Endothelial cell of umbilical vein (primary cell): ENCODE results near the gene MUC7. TPM values are rescaled to one million over a fixed set of nuclear protein-coding genes. Genes with fewer than 3 reads are reported as not detected.

Source experiments
- BruUV-seq: library from RNA; stranded (reverse); fragments of 400-500 nt; replicated peaks from 2 replicates; lab custom pipeline; 2021; lab: Mats Ljungman, UMichigan
- CTCF ChIA-PET: fragments of 300-600, 350-600 bp; sonication (Branson Sonifier 250); formaldehyde crosslinking; loops from one replicate; lab custom pipeline; 2021; ENCODE audit warnings: antibody characterized with exemption, inconsistent platforms; lab: Charles Lee
- POLR2A ChIA-PET: fragments of 300-600, 350-600 bp; sonication (Branson Sonifier 250); formaldehyde crosslinking; loops from one replicate; lab custom pipeline; 2021; ENCODE audit warnings: antibody characterized with exemption, inconsistent platforms; lab: Charles Lee
- DNase-seq: peaks from one replicate; pipeline ENCODE4 v3.0.0-alpha.2; 2011; ENCODE audit warnings: low read depth, low spot score
- FAIRE-seq: peaks from 2 replicates; lab custom pipeline; 2011; peaks lifted over from hg19 to GRCh38; lab: Jason Lieb, UNC
- H2AFZ ChIP-seq: 2 replicates; pipeline ENCODE4 v1.6.0; 2012; ENCODE audit warnings: low read depth, low read length, control low read depth, inconsistent platforms
- H3K27ac ChIP-seq: 2 replicates; pipeline ENCODE4 v1.5.1; 2011; ENCODE audit warnings: low read depth, mild to moderate bottlenecking, control low read depth, low read length, moderate library complexity; ENCODE audit not compliant: insufficient read depth
- H3K27me3 ChIP-seq, 2 experiments: 2 replicates each; pipeline versions ENCODE4 v1.6.0 to v1.6.1; 2011; ENCODE audit warnings: low read length in 2 of 2, mixed read lengths in 1 of 2; ENCODE audit not compliant: control insufficient read depth in 2 of 2, insufficient read depth in 2 of 2
- H3K36me3 ChIP-seq, 2 experiments: 2 replicates in 1 of 2; 3 replicates in 1 of 2; pipeline ENCODE4 v1.5.1; 2011; ENCODE audit warnings: low read length in 2 of 2, mild to moderate bottlenecking in 1 of 2, moderate library complexity in 1 of 2; ENCODE audit not compliant: control insufficient read depth in 2 of 2, insufficient read depth in 2 of 2; ENCODE audit errors: extremely low read depth in 1 of 2
- H3K4me1 ChIP-seq: 3 replicates; pipeline ENCODE4 v1.5.1; 2011; ENCODE audit warnings: mild to moderate bottlenecking, low read length; ENCODE audit not compliant: control insufficient read depth, insufficient read depth; ENCODE audit errors: extremely low read depth
- H3K4me2 ChIP-seq: 2 replicates; pipeline ENCODE4 v1.6.1; 2011; ENCODE audit warnings: low read length, control low read depth, mixed read lengths; ENCODE audit not compliant: insufficient read depth
- H3K4me3 ChIP-seq, 3 experiments: fragments of 200-600 bp in 1 of 3; sonication (generic), shearing (Covaris generic) in 1 of 3; replicated peaks in 1 of 3; 2 replicates each; pipeline ENCODE4 v1.5.1; 2011 to 2016; ENCODE audit warnings: control low read depth in 3 of 3, low read length in 3 of 3, mild to moderate bottlenecking in 2 of 3, inconsistent platforms in 1 of 3, low read depth in 1 of 3, moderate library complexity in 1 of 3; ENCODE audit not compliant: insufficient read depth in 1 of 3
- H3K79me2 ChIP-seq: 2 replicates; pipeline ENCODE4 v1.6.0; 2012; ENCODE audit warnings: low read length, inconsistent platforms; ENCODE audit not compliant: control insufficient read depth, insufficient read depth
- H3K9ac ChIP-seq: replicated peaks from 2 replicates; pipeline ENCODE3; 2011; ENCODE audit warnings: low read length, control low read depth; ENCODE audit not compliant: insufficient read depth; ENCODE audit errors: extremely low read depth
- H3K9me1 ChIP-seq: replicated peaks from 3 replicates; pipeline ENCODE4 v1.6.0; 2011; ENCODE audit warnings: mild to moderate bottlenecking, low read length; ENCODE audit not compliant: control insufficient read depth, insufficient read depth; ENCODE audit errors: extremely low read depth
- H3K9me3 ChIP-seq: replicated peaks from 2 replicates; pipeline ENCODE4 v1.5.1; 2012; ENCODE audit warnings: low read length, inconsistent platforms; ENCODE audit not compliant: control insufficient read depth, insufficient read depth
- H4K20me1 ChIP-seq: replicated peaks from 2 replicates; pipeline ENCODE3; 2011; ENCODE audit warnings: mild to moderate bottlenecking, low read length; ENCODE audit not compliant: control insufficient read depth, insufficient read depth; ENCODE audit errors: extremely low read depth
- CTCF ChIP-seq, 2 donors: IDR thresholded peaks; 1 replicate in 1 of 2; 2 replicates in 1 of 2; pipeline ENCODE4 v1.5.1; 2011; ENCODE audit warnings: low read length in 2 of 2, mild to moderate bottlenecking in 2 of 2, moderate library complexity in 2 of 2, control low read depth in 1 of 2, inconsistent platforms in 1 of 2, low read depth in 1 of 2; ENCODE audit not compliant: insufficient read depth in 1 of 2; ENCODE audit errors: extremely low read depth in 1 of 2
- EZH2 ChIP-seq: IDR thresholded peaks from 2 replicates; pipeline ENCODE4 v1.6.1; 2012; ENCODE audit warnings: borderline replicate concordance, low read depth, mild to moderate bottlenecking, moderate library complexity, low read length, inconsistent platforms; ENCODE audit not compliant: severe bottlenecking
- FOS ChIP-seq: IDR thresholded peaks from 2 replicates; pipeline ENCODE4 v1.6.1; 2011; ENCODE audit warnings: mild to moderate bottlenecking, low read length, moderate library complexity, borderline replicate concordance; ENCODE audit not compliant: insufficient read depth
- GATA2 ChIP-seq: IDR thresholded peaks from 2 replicates; pipeline ENCODE4 v1.7.0; 2011; ENCODE audit warnings: low read depth, mild to moderate bottlenecking, moderate library complexity, mixed read lengths, low read length; ENCODE audit not compliant: insufficient read length, insufficient read depth
- JUN ChIP-seq: IDR thresholded peaks from 2 replicates; pipeline ENCODE4 v1.6.1; 2011; ENCODE audit warnings: borderline replicate concordance, low read depth; ENCODE audit not compliant: insufficient read length, insufficient read depth
- MYC ChIP-seq: IDR thresholded peaks from one replicate; pipeline ENCODE4 v1.6.1; 2011; ENCODE audit warnings: mild to moderate bottlenecking, low read depth, low read length
- POLR2A ChIP-seq: IDR thresholded peaks from 2 replicates; pipeline ENCODE4 v1.6.1; 2012; ENCODE audit warnings: low read depth, mild to moderate bottlenecking, control low read depth, low read length
- POLR2AphosphoS5 ChIP-seq: IDR thresholded peaks from 2 replicates; pipeline ENCODE4 v1.6.1; 2012; ENCODE audit warnings: low read depth, mild to moderate bottlenecking, control low read depth, low read length, moderate library complexity; ENCODE audit not compliant: insufficient read depth
- dilution Hi-C: fragments of 300-500 bp; cut with MboI; formaldehyde crosslinking; loops from one replicate; pipeline ENCODE4 v1.15.0; 2019; ENCODE audit warnings: low sequenced_read_pairs; ENCODE audit not compliant: extremely low pct_ligation_motif_present
- intact Hi-C: fragments of 100-400 bp; cut with micrococcal nuclease; formaldehyde crosslinking; loops from one replicate; pipeline ENCODE4 v1.10.0; 2022
- polyA plus RNA-seq, 4 experiments: library from polyadenylated mRNA; depleted of rRNA in 3 of 4; stranded (reverse) in 3 of 4; unstranded in 1 of 4; fragments of >200 nt; gene quantifications; 2 replicates each; pipeline versions ENCODE4 v1.2.1 to v1.2.3, GENCODE V29; 2011 to 2012; ENCODE audit warnings: missing spikeins in 1 of 4
- total RNA-seq: library from RNA; stranded (reverse); gene quantifications from 2 replicates; pipeline ENCODE4 v1.2.3, GENCODE V29; 2021
- TF ChIP-seq, protein P1 (sequence below): IDR thresholded peaks from 2 replicates; pipeline ENCODE4 v1.6.1; 2011; ENCODE audit not compliant: insufficient read depth, insufficient read length

The MUC7 gene
- total and polyA plus RNA-seq, 2 donors (not counting 3 experiments of a cell fraction or from before 2014, with no cell fraction given) = not detected

DNA sequence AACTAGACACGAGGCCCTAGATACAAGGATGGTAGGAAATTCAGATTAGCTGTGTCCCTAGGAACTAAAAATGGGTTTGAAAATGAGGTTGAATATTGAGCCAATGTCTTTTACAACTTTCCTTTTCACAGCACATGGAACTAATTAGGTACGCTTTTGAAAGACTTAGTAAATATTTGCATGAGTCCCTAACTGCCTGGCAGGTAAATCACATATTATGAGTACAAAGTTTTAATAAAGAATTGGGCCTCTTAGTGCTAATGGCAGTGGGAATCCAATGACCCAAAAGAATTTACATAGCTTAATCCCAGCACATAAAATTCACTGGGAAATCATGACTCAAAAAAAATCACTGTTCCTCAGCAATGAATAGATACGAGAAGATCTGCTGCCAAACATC is 16.8 kb downstream of the MUC7 start:
- FAIRE-seq (no peak), DNase-seq (no peak)
- CTCF ChIA-PET = no interaction called here
- no TSS peak for BruUV-seq
- Histone ChIP-seq H3K27me3 (no peaks in the 10 kb centered on the region), H2AFZ (no peak overlapping the region), H3K4me3 (no peak overlapping the region), H3K36me3 (no peaks in the 10 kb centered on the region), H3K9ac (no peak overlapping the region), H3K4me2 (no peak overlapping the region), H4K20me1 (no peaks in the 10 kb centered on the region), H3K27ac (no peak overlapping the region), H3K4me1 (no peaks in the 10 kb centered on the region), H3K79me2 (no peaks in the 10 kb centered on the region), H3K9me3 (no peaks in the 10 kb centered on the region), H3K9me1 (no peaks in the 10 kb centered on the region)
- dilution Hi-C loops = no loop called here
- POLR2A ChIA-PET = no interaction called here
- intact Hi-C loops = no loop called here
- TF ChIP-seq, protein P1, sequence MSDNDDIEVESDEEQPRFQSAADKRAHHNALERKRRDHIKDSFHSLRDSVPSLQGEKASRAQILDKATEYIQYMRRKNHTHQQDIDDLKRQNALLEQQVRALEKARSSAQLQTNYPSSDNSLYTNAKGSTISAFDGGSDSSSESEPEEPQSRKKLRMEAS = no peak
- TF ChIP-seq POLR2AphosphoS5 = no peak

DNA sequence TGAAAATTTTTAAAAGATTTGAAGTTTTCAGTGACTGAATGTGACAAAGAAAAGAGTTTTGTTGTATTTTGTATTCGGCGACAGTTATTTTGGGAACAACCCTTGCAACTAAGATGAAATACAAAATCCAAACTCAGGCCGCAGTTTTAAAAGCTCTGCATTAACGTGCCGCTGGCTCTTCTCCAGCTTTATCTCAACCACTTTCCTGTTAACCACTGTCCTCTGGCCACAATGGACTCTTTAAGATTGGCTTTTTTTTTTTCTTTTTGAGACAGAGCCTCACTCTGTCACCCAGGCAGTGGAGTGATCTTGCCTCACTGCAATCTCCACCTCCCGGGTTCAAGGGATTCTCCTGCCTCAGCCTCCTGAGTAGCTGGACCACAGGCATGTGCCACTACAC is 24.2 kb downstream of the MUC7 start:
- ChIA-PET POLR2A (no interaction called here), CTCF (no interaction called here)
- Histone ChIP-seq H3K27me3 (no peaks in the 10 kb centered on the region), H3K79me2 (no peaks in the 10 kb centered on the region), H3K36me3 (no peaks in the 10 kb centered on the region), H2AFZ (no peak overlapping the region), H3K9me1 (no peaks in the 10 kb centered on the region), H3K4me2 (no peak overlapping the region), H3K27ac (no peak overlapping the region), H3K9me3 (no peaks in the 10 kb centered on the region), H3K4me1 (no peaks in the 10 kb centered on the region), H4K20me1 (no peaks in the 10 kb centered on the region), H3K4me3 (no peak overlapping the region), H3K9ac (no peak overlapping the region)
- FAIRE-seq (no peak), DNase-seq (no peak)
- no TSS peak for BruUV-seq
- intact Hi-C loops = no loop called here
- dilution Hi-C loops = no loop called here
- TF ChIP-seq POLR2AphosphoS5 (no peak), CTCF (IDR thresholded peaks at IDR 0.05; ENCODE audit: extremely low read depth in 1 of 2, insufficient read depth in 1 of 2, low read depth in 1 of 2, low read length in 2 of 2) (no peak), FOS (no peak), MYC (no peak), GATA2 (no peak), JUN (no peak), EZH2 (no peak), POLR2A (no peak)
- TF ChIP-seq, protein P1 = no peak
